Common myeloid progenitor, CD34-positive (primary cell): ENCODE results near the gene ETV6.
A peak's percentile ranks its signal among the peaks of the same experiment; 100 is the strongest.

Experiments
- CTCF ChIA-PET: fragments of 350-600 bp; sonication (Branson Sonifier 250); formaldehyde crosslinking; loops from one replicate; lab custom pipeline; 2021; ENCODE audit warnings: antibody characterized with exemption; lab: Charles Lee
- POLR2A ChIA-PET: fragments of 350-600 bp; sonication (Branson Sonifier 250); formaldehyde crosslinking; loops from one replicate; lab custom pipeline; 2021; ENCODE audit warnings: antibody characterized with exemption; lab: Charles Lee
- DNase-seq, 3 donors: peaks; one replicate each; pipeline versions ENCODE4 v3.0.0 to v3.0.0-alpha.2; 2013
- H3K27ac ChIP-seq, 2 experiments: 1 replicate in 1 of 2; 2 replicates in 1 of 2; pipeline ENCODE4 v1.7.0; 2013; ENCODE audit warnings: inconsistent platforms in 2 of 2, low read length in 2 of 2, mild to moderate bottlenecking in 2 of 2, low read depth in 1 of 2, moderate library complexity in 1 of 2; ENCODE audit not compliant: severe bottlenecking in 2 of 2, insufficient read depth in 1 of 2, poor library complexity in 1 of 2
- H3K27me3 ChIP-seq, 5 experiments: replicated peaks in 2 of 5; 1 replicate in 3 of 5; 2 replicates in 2 of 5; pipeline versions ENCODE4 v1.6.1 to v1.7.0; 2013; ENCODE audit warnings: low read length in 4 of 5, mild to moderate bottlenecking in 2 of 5, moderate library complexity in 2 of 5, inconsistent platforms in 1 of 5; ENCODE audit not compliant: insufficient read depth in 5 of 5, control insufficient read depth in 4 of 5
- H3K36me3 ChIP-seq, 4 experiments: 1 replicate in 2 of 4; 2 replicates in 2 of 4; pipeline versions ENCODE4 v1.6.1 to v1.7.0; 2013; ENCODE audit warnings: low read length in 3 of 4, control low read depth in 1 of 4, mild to moderate bottlenecking in 1 of 4; ENCODE audit not compliant: control insufficient read depth in 4 of 4, insufficient read depth in 4 of 4
- H3K4me1 ChIP-seq, 4 experiments: 1 replicate in 3 of 4; 2 replicates in 1 of 4; pipeline versions ENCODE4 v1.6.1 to v1.7.1; 2013; ENCODE audit warnings: low read length in 3 of 4, mild to moderate bottlenecking in 3 of 4, control low read depth in 1 of 4, inconsistent platforms in 1 of 4, moderate library complexity in 1 of 4; ENCODE audit not compliant: control insufficient read depth in 4 of 4, insufficient read depth in 4 of 4; ENCODE audit errors: control extremely low read depth in 1 of 4
- H3K4me3 ChIP-seq, 7 experiments: 1 replicate in 4 of 7; 2 replicates in 3 of 7; pipeline versions ENCODE4 v1.5.1 to v1.7.0; 2013; ENCODE audit warnings: mild to moderate bottlenecking in 7 of 7, low read length in 6 of 7, moderate library complexity in 6 of 7, inconsistent platforms in 2 of 7, low read depth in 2 of 7, control low read depth in 1 of 7; ENCODE audit not compliant: insufficient read depth in 4 of 7, control insufficient read depth in 1 of 7; ENCODE audit errors: extremely low read depth in 1 of 7
- H3K9me3 ChIP-seq, 5 experiments: 1 replicate in 4 of 5; 2 replicates in 1 of 5; pipeline versions ENCODE4 v1.6.1 to v1.7.1; 2013; ENCODE audit warnings: low read length in 4 of 5, mild to moderate bottlenecking in 2 of 5, inconsistent platforms in 1 of 5, low read depth in 1 of 5, moderate library complexity in 1 of 5; ENCODE audit not compliant: control insufficient read depth in 4 of 5, insufficient read depth in 2 of 5; ENCODE audit errors: control extremely low read depth in 1 of 5
- WGBS: methylation state at CpG from one replicate; pipeline ENCODE4 v1.1.5; 2013; ENCODE audit not compliant: insufficient coverage; 5-methylcytosine and 5-hydroxymethylcytosine counted together

The ETV6 gene

DNA sequence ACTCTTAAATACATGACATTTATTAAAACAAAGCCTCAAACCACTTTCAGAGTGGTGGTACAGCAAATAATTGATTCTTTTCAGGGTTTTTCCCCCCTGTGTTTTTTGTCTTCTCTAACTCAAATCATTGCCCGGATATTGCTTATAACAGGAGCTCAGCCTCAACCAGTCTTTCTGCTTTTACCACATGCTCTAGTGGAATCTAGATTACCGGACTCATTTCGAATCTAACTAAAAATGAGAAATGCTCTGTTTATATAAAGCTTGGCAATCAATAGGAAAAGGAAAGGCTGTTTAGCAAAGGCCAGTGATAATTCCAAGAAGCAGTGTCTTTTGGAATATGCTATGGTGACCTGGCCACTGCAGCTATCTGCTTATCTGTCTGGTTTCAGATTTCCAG lies 161.5 kb downstream of the ETV6 start:
- CTCF ChIA-PET: interaction anchor here (0.7 to 9.6 kb wide), 9 partner anchors 10 to 231 kb away, joined by 3 to 70 read pairs (median 4); no protein-coding TSS in a partner anchor
- Histone ChIP-seq H3K36me3 (peaks cover 3 to 57% (median 14%) of the 10 kb centered on the region in 4 experiments), H3K27ac (peak overlapping the region; percentile 76 to 86), H3K27me3 (no peaks in the 10 kb centered on the region), H3K9me3 (no peaks in the 10 kb centered on the region), H3K4me3 (no peak overlapping the region), H3K4me1 (peaks cover 48 to 98% (median 89%) of the 10 kb centered on the region in 4 experiments)
- DNase-seq: no peak
- 100% methylated on average over 1 of the region's 3 CpGs for WGBS
- POLR2A ChIA-PET: interaction anchor here (0.6 to 5.7 kb wide), 4 partner anchors 10 to 282 kb away, joined by 4 to 53 read pairs (median 4); no protein-coding TSS in a partner anchor

DNA sequence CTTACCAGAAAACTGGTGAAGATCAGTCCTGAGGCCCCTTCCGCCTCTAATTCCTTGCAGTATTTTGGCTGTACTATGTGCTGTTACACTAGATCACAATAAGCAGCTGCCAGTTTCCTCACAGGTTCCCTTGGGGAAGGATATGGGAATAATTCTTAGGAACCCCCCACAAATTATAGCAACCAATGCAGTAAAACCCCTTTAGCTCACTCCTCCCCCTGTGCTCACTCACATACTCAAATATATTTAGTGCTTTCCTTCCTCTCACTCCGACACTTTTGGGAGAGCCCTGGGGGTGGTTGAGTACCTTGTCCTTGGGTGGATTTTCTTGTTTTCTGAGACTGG lies 162.7 kb downstream of the ETV6 start:
- CTCF ChIA-PET: interaction anchor here (0.8 to 9.6 kb wide), 18 partner anchors 10 to 232 kb away, joined by 3 to 70 read pairs (median 4); no protein-coding TSS in a partner anchor
- H3K9me3 ChIP-seq: no peaks in the 10 kb centered on the region
- POLR2A ChIA-PET: interaction anchor here (1.2 to 5.7 kb wide), 4 partner anchors 10 to 66 kb away, joined by 3 to 53 read pairs (median 6); no protein-coding TSS in a partner anchor
- peaks cover 3 to 54% (median 13%) of the 10 kb centered on the region in 4 experiments for H3K36me3 ChIP-seq
- WGBS: no CpG with 5 or more reads among the region's 2 CpGs
- H3K27ac ChIP-seq: peak overlapping the region; percentile 79 to 86
- DNase-seq: no peak
- peak overlapping the region in 5 of 7 experiments; percentile 34 to 66 (median 61) for H3K4me3 ChIP-seq
- peaks cover 44 to 95% (median 82%) of the 10 kb centered on the region in 4 experiments for H3K4me1 ChIP-seq
- H3K27me3 ChIP-seq: no peaks in the 10 kb centered on the region

DNA sequence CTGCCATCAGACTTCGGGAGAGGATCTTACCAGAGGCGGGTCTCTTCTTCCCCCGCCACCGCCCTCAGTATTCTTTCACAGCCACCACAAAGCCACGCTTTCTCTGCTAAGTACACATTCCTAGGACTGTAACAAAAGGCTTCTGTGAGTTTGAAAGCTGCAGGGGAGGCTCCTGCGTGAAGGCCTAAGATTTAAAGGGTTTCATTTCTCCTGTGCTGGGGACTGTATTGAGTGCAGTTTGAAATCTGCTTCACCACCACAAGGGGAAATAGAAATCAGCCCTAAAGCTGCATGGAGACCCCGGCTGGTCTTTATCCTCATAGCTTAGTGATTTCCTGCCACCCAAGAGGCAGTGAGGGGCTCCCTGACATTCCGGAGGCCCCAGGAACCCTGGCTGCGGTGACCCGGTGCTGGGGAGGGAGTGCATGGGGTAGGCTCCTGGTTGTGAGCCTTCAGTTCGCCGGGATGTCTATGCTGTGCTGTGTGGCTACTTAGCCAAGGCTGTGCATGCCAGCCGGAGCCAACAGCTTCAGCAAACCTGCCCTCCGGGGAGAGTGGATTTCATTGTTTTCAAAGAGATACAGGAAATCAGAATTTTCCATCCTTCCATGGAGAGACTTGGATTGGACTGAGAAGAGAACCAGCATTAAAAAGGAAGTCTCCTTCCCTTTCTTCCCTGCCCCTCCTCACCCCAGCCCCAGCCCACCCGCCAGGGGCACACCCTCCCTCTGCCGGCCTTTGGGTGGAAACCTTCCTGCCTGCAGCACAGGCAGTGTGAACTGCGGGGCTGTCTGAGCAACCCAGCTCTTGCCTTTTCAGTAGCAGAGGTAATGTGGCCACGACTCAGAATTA lies 163.3 kb downstream of the ETV6 start:
- peak; percentile 34 to 73 (median 69) for DNase-seq
- CTCF ChIA-PET: interaction anchor here (0.8 to 9.6 kb wide), 17 partner anchors 10 to 230 kb away, joined by 3 to 70 read pairs (median 4); no protein-coding TSS in a partner anchor
- H3K9me3 ChIP-seq: no peaks in the 10 kb centered on the region
- 2% methylated on average over 13 of the region's 18 CpGs for WGBS
- H3K36me3 ChIP-seq: peaks cover 0 to 57% (median 16%) of the 10 kb centered on the region in 4 experiments
- H3K4me3 ChIP-seq: peak overlapping the region in 6 of 7 experiments; percentile 34 to 66 (median 60)
- H3K27ac ChIP-seq: peak overlapping the region; percentile 79 to 86
- peaks cover 39 to 93% (median 79%) of the 10 kb centered on the region in 4 experiments for H3K4me1 ChIP-seq
- POLR2A ChIA-PET: interaction anchor here (0.6 to 5.7 kb wide), 6 partner anchors 10 to 67 kb away, joined by 3 to 53 read pairs (median 4); no protein-coding TSS in a partner anchor
- no peaks in the 10 kb centered on the region for H3K27me3 ChIP-seq

DNA sequence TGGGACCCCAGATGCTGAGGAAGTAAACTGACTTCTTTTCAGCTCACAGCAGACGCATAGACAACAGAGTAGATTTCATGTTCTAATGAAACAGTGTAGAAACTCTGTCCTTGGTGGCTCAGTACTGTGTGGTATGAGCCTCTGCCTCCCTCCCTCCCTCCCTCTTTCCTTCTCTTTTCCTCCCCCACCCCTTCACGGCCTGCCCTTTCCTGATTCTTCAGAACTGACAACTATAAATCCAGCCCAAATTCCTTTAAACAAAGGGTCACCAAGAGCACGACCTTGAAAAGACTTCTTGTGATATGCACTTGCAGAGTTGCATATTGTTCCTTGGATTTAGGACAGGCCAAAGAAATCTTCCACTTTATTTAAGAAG lies 164.0 kb downstream of the ETV6 start:
- ChIA-PET CTCF (interaction anchor here (1.0 to 9.6 kb wide), 12 partner anchors 12 to 231 kb away, joined by 3 to 70 read pairs (median 4); no protein-coding TSS in a partner anchor), POLR2A (interaction anchor here (0.6 to 5.7 kb wide), 5 partner anchors 9 to 57 kb away, joined by 3 to 53 read pairs (median 3); no protein-coding TSS in a partner anchor)
- no CpG with 5 or more reads among the region's 3 CpGs for WGBS

DNA sequence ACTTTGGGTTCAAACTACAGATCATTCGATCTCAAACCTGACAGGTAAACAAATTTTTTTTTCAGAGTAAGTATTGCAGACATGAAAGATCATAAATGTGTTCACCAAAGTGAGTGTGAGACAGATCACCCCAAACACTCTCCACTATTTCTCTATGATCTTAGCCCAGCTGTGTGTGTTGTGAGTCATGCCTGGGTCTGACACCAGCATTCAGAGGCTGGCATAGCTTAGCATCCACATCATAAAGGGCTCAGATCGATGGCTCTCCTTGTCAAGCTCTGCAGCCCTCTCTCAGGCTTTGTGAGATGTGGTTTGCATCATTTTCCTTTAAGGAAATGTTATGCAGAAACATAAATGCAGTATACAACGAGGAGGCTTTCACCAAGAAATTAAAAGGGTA lies 164.9 kb downstream of the ETV6 start:
- Histone ChIP-seq H3K4me3 (no peak overlapping the region), H3K27me3 (no peaks in the 10 kb centered on the region), H3K4me1 (peaks cover 32 to 92% (median 76%) of the 10 kb centered on the region in 4 experiments), H3K27ac (peak overlapping the region in 1 of 2 experiments; percentile 86), H3K9me3 (no peaks in the 10 kb centered on the region), H3K36me3 (peaks cover 0 to 66% (median 20%) of the 10 kb centered on the region in 4 experiments)
- CTCF ChIA-PET: interaction anchor here (0.9 to 9.6 kb wide), 8 partner anchors 9 to 235 kb away, joined by 3 to 70 read pairs (median 4); no protein-coding TSS in a partner anchor
- peak; percentile 31 to 84 (median 74) for DNase-seq
- 0% methylated on average over 2 of the region's 3 CpGs for WGBS
- POLR2A ChIA-PET: no interaction called here

More for the DNA sequence above, 164.0 kb downstream of the ETV6 start:
- Histone ChIP-seq H3K4me1 (peaks cover 36 to 94% (median 80%) of the 10 kb centered on the region in 4 experiments), H3K27ac (peak overlapping the region; percentile 79 to 86), H3K4me3 (peak overlapping the region in 5 of 7 experiments; percentile 34 to 66 (median 61)), H3K36me3 (peaks cover 0 to 57% (median 16%) of the 10 kb centered on the region in 4 experiments), H3K27me3 (no peaks in the 10 kb centered on the region), H3K9me3 (no peaks in the 10 kb centered on the region)
- no peak for DNase-seq

DNA sequence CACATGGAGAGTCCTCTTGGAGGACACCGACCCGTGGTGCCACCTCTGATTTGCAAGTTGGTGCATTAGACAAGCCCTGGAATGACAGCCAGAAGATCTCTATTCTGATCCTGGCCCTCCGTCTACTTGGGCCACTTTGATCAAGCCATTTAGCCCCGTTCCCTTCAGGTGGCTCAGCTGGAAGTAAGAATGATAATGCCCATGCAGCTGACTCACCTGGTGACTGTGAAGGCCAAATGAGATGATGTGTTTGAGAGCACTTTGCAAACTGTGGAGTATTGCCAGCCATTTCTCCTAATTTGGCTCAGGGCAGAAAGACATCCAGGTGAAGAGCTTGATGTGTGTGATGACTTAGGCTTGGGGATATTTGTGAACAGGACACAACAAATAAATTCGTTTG lies 165.9 kb downstream of the ETV6 start:
- Histone ChIP-seq H3K9me3 (no peaks in the 10 kb centered on the region), H3K4me1 (peaks cover 26 to 83% (median 66%) of the 10 kb centered on the region in 4 experiments), H3K27ac (peak overlapping the region in 1 of 2 experiments; percentile 56), H3K4me3 (no peak overlapping the region), H3K36me3 (peaks cover 4 to 73% (median 27%) of the 10 kb centered on the region in 4 experiments), H3K27me3 (no peaks in the 10 kb centered on the region)
- no peak for DNase-seq
- WGBS: 96% methylated on average over 5 of the region's 5 CpGs
- CTCF ChIA-PET: interaction anchor here (0.7 to 9.6 kb wide), 7 partner anchors 10 to 236 kb away, joined by 3 to 70 read pairs (median 3); no protein-coding TSS in a partner anchor
- POLR2A ChIA-PET: no interaction called here
